Uterine smooth muscle cell (primary cell): ENCODE results near the gene SYF2. TPM values are rescaled to one million over a fixed set of nuclear protein-coding genes. Genes with fewer than 3 reads are reported as not detected.

Experiments
- total RNA-seq: library from RNA; depleted of rRNA; stranded (reverse); fragments of >200 nt; gene quantifications from 2 replicates; pipeline ENCODE4 v1.2.3, GENCODE V29; 2014

Gene SYF2
- total RNA-seq = 47.0 and 55.5 TPM in 2 replicates

DNA sequence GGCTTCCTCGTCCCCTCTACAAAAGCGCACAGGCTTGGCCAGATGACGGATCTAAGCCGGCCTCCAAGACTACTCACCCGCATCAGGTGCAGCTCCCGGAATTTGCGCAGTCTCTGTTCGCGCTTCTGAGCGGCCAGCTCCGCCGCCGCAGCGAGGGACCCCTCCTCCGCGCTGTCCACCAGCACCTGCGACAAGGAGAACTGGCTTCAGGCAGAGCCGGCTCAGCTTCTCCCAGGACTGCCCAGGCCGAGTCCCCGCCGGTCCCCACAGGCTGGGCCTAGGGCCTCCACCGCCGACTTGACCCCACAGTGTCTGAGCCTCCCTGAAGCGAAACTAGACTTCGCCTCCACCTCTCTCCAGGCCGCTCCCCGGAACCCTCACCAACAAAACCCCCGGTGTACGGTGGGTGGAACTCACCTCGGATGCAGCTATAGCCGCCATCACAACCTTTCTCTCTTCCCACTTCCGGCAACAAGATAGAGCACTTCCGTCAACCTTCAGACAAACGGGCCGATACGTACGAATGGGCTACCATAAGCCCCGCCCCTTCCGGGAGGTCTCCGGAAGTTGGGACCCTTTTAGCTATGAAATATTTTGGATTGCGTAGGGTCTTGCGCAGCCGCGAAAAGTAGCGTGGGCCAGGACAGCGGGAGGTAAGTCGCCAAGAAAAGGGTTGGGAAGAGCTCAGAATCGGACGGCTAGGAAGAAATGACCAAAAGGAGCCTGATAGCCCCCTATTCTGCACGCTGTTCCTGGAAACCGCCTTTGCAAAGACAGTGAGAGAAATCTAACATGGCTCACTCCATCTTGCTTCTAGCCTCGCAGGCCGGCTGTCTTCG, at the start of gene SYF2:
Gene SYF2, minus strand, starts transcription at position 476 of the 839 bp plus-strand sequence. Its CDS starts 35 bp downstream, at position 441.

DNA sequence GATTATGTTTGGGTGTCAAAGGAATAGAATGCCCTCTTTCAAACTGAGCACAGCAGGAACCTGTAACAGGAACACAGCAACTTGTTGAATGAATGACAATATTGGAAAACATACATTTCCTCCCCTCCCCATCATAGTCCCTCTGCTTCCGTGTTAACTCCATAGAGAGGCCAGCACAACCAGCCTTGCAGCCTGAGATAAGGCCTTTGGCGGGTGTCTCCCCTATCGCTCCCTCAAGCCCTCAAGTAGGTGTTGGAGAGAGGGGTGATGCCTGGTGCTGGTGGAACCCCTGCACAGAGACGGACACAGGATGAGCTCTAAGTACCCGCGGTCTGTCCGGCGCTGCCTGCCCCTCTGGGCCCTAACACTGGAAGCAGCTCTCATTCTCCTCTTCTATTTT, 39.9 kb upstream of the SYF2 start, which contains the start of gene RHD:
Gene RHD, plus strand, starts transcription at position 272 of the 400 bp plus-strand sequence. Its CDS starts 39 bp downstream, at position 311.

GRCh38 chr1:25247024-25247828, 14.9 kb upstream of the SYF2 start, which contains the start of gene RSRP1:
Gene RSRP1, minus strand, starts transcription at chr1:25247454. Its CDS starts 491 bp downstream, at chr1:25246963.

Other genes with a start within 250 kb of the SYF2 start
- gene RSRP1, start 15.0 kb upstream of the SYF2 start, total RNA-seq = 112 and 170 TPM in 2 replicates
- 0.12 TPM in 1 of 2 replicates, not detected in the other for gene RHD, start 40.0 kb upstream of the SYF2 start, total RNA-seq
- gene TMEM50A, start 105.8 kb upstream of the SYF2 start, total RNA-seq = 102 and 113 TPM in 2 replicates
- 0.75 and 0.77 TPM in 2 replicates for gene RHCE, start 188.3 kb upstream of the SYF2 start, total RNA-seq
- 15.5 and 18.9 TPM in 2 replicates for gene MACO1, start 198.4 kb upstream of the SYF2 start, total RNA-seq